ENCODE results near the gene CPM.

The CPM gene

GRCh38 chr12:68901551-68901950 lies 31.4 kb downstream of the CPM start:
- Histone ChIP-seq H3K36me3 (no peaks in the 10 kb centered on the region), H3K9me3 (ENCODE audit: severe bottlenecking) (no peaks in the 10 kb centered on the region), H3K27ac (no peak overlapping the region), H3K4me3 (ENCODE audit: low read depth, low read length) (no peak overlapping the region), H3K27me3 (ENCODE audit: insufficient read depth, low read depth, severe bottlenecking) (no peaks in the 10 kb centered on the region)
- no peak for DNase-seq
- no peak for TF ChIP-seq CTCF (IDR thresholded peaks at IDR 0.05; ENCODE audit: low read depth, low read length)

GRCh38 chr12:68901145-68901544 lies 31.8 kb downstream of the CPM start:
- no peaks in the 10 kb centered on the region for H3K36me3 ChIP-seq
- H3K27ac ChIP-seq, result no peak overlapping the region
- no peak for DNase-seq
- no peaks in the 10 kb centered on the region for H3K9me3 ChIP-seq (ENCODE audit: severe bottlenecking)
- H3K4me3 ChIP-seq (ENCODE audit: low read depth, low read length), result no peak overlapping the region
- H3K27me3 ChIP-seq (ENCODE audit: insufficient read depth, low read depth, severe bottlenecking), result no peaks in the 10 kb centered on the region
- no peak for TF ChIP-seq CTCF (IDR thresholded peaks at IDR 0.05; ENCODE audit: low read depth, low read length)

GRCh38 chr12:68900241-68900640 lies 32.7 kb downstream of the CPM start:
- no peak overlapping the region for H3K27ac ChIP-seq
- H3K36me3 ChIP-seq, result no peaks in the 10 kb centered on the region
- no peak for DNase-seq
- no peak for TF ChIP-seq CTCF (IDR thresholded peaks at IDR 0.05; ENCODE audit: low read depth, low read length)
- no peak overlapping the region for H3K4me3 ChIP-seq (ENCODE audit: low read depth, low read length)
- H3K9me3 ChIP-seq (ENCODE audit: severe bottlenecking), result no peaks in the 10 kb centered on the region
- H3K27me3 ChIP-seq (ENCODE audit: insufficient read depth, low read depth, severe bottlenecking), result no peaks in the 10 kb centered on the region

GRCh38 chr12:68899251-68899771 lies 33.7 kb downstream of the CPM start:
- no peak overlapping the region for H3K4me3 ChIP-seq (ENCODE audit: low read depth, low read length)
- H3K27ac ChIP-seq, result no peak overlapping the region
- no peak for DNase-seq
- no peaks in the 10 kb centered on the region for H3K36me3 ChIP-seq
- no peaks in the 10 kb centered on the region for H3K27me3 ChIP-seq (ENCODE audit: insufficient read depth, low read depth, severe bottlenecking)
- H3K9me3 ChIP-seq (ENCODE audit: severe bottlenecking), result no peaks in the 10 kb centered on the region
- no peak for TF ChIP-seq CTCF (IDR thresholded peaks at IDR 0.05; ENCODE audit: low read depth, low read length)

- no peak for TF ChIP-seq CTCF (IDR thresholded peaks at IDR 0.05; ENCODE audit: low read depth, low read length)
- Histone ChIP-seq H3K4me3 (ENCODE audit: low read depth, low read length) (no peak overlapping the region), H3K27ac (no peak overlapping the region), H3K9me3 (ENCODE audit: severe bottlenecking) (no peaks in the 10 kb centered on the region), H3K27me3 (ENCODE audit: insufficient read depth, low read depth, severe bottlenecking) (no peaks in the 10 kb centered on the region), H3K36me3 (no peaks in the 10 kb centered on the region)
- no peak for DNase-seq
Observed at GRCh38 chr12:68896881-68897540, 36.0 kb downstream of the CPM start.
